Endometrial microvascular endothelial cells (primary cell): ENCODE data around the gene ARRB1. TPM values are rescaled to one million over a fixed set of nuclear protein-coding genes. Genes with fewer than 3 reads are reported as not detected.

Source experiments
- in situ Hi-C: cut with HindIII; loops from 2 replicates; pipeline ENCODE4 v1.10.0; 2017; ENCODE audit warnings: low sequenced_read_pairs, low pct_unique_long_range_greater_than_20kb; ENCODE audit errors: inconsistent ontology term
- total RNA-seq: library from RNA; depleted of rRNA; stranded (reverse); fragments of >200 nt; gene quantifications from one replicate; pipeline ENCODE4 v1.2.3, GENCODE V29; 2015; ENCODE audit errors: inconsistent ontology term

The ARRB1 gene
- total RNA-seq, 1 donor from 2014 or later = 22.7 TPM

DNA sequence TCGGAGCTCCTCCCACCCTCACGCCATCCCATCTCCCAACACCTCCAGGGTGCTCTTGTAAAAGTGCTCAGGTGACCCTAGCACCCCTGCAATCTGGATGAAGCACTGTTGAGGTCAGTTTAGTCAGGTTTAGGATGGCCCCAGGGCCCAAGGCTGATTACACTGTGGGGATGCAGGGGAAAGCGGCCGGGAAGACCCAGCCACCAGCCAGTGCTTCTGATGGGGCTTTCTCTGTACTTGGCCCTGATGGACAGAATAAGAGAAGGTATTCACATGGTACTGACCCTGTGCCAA is 82.1 kb downstream of the ARRB1 start:
- in situ Hi-C loops = no loop called here

DNA sequence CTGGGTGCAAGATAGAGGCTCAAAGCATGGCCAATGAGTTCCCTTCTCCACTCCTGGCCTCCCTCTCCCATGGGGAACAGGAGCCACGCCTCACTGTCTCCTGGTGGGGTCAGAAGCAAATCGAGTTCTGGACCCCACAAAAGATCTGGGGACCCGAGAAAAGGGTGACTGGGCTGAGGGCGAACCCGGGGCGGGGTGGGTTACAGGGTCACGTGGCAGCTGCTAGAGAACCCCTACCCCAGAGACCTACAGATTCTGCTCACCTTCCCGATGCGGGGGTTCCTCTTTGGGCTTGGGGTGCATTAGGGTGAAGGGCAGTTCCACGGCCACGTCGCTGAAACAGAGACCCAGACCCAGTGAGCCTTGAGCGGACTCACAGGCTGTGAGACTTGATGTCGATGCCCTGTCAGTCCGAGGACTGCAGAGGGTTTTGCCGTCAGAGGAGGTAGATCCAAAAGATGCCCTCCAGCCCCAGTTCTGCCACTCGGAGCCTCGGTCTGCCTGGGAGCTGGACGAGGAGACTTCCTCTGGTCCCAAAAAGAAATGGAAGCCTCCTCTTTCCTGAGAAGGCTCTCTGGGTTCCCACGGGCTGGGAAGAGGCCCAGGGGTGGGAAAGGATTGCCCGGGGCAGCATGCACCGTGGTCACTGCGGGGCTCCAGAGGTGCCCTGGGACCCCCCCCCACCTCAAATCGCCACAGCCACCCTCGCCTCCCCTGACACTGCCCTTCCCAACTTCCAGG is 82.7 kb downstream of the ARRB1 start:
- in situ Hi-C loops = no loop called here

DNA sequence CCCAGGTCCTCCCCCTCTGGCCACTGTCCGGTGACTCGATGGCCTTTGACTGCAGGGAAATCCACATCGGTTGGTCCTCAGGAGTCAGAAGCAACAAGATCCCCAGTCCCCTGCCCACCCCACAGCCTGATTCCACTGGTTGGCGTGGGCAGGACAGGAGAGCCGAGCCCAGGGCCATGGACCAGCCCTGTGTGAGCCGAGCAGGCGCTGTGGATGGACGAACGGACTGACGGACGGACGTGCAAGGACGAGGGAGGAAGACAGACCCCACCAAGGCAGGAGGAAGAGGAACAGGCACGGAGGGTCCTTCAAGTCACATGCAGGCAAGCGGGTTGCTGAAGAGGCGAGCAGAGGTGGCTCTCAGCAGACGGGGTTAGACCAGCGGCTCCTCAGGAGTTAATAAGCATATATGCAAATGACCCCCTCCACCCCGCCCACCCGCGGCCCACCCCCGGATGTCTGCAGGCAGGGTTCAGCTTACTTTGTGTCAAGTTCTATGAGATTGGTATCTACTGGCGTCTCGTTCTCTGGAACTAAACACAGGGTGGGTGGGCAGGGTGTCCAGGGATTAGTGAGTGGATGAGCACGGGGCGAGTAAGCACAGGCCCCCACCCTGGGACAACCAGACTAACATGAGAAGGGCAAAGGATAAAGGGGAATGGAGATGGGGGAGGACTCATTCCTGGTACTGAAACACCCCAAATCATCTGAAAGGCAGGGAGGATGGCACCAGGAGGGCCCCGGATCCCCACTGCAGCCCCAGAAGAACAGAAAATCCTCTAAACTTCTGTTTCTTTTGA is 84.1 kb downstream of the ARRB1 start:
- in situ Hi-C loops = no loop called here

- in situ Hi-C loops = no loop called here
Observed at GRCh38 chr11:75265851-75266531, 85.5 kb downstream of the ARRB1 start.

DNA sequence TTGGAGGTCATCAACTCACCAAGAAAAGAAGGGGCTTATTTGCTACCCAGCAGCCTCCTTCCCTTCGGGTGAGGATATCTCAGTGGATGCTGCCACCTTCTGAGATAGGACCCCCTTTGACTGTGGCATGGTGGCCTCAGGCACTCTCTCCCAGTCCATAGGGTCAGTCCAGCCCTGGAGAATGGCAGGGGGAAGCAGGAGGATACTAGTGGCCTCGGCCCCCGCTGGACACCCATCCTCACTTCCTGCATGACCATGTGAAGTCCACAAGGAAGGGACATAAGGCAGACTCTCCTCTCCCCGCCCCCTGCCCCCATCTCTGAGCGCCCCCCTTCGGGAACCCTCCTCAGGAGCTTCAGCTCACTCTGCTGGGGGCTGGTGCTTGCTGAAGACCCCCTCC is 86.5 kb downstream of the ARRB1 start:
- in situ Hi-C loops = no loop called here

- in situ Hi-C loops = no loop called here
Observed at GRCh38 chr11:75264356-75264755, 87.1 kb downstream of the ARRB1 start.

DNA sequence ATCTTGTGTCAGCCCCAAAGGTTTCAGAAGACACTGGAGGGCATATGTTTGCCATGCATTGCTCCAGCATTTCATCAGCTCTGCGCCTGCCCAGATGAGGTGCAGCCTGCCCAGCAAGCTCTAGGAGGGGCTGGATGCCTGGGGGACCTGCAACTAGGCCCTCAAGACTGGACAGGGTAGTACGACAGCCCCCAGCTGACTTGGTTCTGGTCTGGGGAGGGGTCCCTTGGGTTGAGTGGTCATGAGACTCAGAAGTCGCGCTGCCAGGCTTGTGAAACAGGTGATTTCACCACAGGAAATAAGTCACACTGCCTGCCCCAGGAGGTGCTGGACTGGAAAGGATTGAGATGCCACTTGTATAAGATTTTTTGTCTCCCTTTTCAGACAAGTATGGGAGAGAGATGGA is 87.5 kb downstream of the ARRB1 start:
- in situ Hi-C loops = no loop called here

DNA sequence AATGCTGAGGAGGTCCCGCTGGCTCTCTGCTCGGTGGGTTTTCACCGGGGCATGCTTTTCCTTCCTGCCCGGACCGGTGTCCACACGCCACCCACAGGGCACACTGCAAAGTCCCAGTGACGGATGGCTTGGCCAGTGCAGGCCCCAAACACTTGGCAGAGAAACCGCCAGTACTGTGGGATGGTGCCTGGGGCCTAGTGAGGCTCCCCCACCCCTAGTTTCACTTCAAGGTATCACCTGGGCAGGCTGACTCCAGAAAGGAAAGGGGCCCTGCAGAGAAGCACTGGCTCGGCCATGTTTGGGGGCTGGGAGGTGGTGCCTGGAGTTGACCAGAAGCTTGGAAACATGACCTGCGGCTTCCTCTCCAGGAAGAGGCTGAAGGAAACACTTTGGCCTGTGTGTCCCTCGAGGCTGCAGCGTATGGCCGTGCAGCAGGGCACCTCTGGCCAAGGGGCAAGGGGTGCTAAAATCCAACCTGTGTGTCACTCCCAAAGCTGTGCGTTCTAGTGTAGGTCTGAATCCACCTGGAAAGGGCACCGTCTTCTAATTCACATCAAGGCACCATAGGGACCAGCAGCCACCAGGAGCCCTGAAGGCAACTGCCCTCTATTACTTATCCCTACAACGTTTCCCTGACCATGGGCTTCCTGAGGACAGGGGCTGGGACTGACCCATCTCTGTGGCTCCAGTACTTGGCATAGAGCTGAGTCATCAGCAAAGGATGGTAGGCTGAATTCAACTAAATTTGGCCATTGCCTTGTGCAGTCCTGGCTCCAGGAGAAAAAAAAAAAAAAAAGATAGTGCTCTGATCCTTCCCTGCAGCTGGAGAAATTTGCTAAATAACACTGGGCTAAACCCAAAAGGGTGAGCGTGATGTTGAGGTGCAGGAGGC is 88.3 kb downstream of the ARRB1 start:
- in situ Hi-C loops = no loop called here

DNA sequence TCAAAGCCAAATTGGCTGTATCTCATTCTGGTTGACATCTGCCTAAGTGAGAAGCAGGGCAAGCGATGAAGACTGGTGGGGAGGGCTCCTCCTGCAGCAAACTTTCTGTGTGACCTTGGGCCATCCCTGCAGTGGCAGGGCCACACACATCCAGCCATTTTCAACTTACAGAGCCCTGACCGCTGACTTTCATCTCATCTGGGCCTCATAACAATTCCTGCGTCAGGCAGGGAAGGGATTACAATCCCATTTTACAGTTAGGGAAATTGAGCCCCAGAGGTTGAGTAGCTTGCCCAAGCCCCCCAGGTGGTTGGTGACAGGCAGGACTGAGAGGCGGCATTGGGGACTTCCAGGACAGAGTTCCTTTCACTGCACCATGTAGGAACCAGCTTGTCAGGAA is 89.0 kb downstream of the ARRB1 start:
- in situ Hi-C loops = no loop called here

DNA sequence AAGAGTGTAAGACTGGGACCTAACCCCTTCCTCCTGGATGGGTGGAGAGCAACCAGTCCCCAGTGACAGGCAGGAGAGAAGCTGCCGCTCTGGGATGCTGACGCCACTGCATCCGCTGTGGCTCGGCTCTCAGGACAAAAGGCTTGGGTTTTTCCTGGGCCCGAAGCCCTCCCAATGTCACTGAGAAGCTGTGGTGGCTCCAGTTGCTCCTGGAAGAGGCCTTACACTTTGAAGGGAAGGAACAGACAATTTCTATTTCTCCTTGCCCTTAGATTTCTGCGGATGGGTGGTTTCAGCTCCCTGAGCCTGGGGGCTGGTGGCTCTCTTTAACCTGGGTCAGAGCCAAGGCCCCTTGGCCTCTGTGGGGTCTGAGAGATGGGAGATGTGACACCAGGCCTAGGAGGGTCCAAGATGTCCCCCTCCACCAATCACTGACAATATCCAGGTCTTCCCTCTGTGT is 89.5 kb downstream of the ARRB1 start:
- in situ Hi-C loops = no loop called here

- in situ Hi-C loops = no loop called here
Observed at GRCh38 chr11:75260396-75261170, 90.9 kb downstream of the ARRB1 start.

DNA sequence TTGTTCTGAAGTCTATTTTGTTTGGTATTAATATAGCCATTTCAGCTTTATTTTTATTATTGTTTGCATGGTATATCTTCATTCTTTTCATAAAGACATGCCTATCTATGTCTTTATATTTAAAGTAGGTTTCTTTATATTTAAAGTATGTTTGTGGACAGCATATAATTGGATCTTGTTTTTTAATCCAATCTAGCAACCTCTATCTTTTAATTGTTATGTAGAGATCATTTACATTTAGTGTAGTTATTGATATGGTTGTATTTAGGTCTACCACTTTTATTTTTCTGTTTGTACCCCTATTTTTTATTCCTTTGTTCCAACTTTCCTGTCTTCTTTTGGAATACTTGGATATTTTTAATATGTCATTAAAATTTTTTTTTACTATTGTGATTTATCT is 97.1 kb downstream of the ARRB1 start:
- in situ Hi-C loops = no loop called here

DNA sequence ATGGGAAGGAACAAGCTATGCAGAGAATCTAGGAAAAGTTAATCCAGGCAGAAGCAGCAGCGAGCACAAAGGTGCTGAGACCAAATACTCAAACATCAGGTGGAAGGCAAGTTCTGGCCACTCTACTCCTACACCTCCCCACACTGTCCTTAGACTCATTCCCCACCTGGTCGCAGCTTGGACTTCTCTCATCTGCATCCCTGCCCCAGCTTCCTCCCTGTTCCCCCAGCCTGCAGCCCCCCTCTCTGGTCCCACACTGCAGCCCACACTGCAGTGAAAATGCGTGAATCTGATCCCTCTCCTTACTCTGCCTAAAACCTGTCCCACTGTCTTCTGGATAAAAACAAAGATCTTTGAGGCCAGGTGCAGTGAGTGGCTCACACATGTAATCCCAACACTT is 101.8 kb downstream of the ARRB1 start:
- in situ Hi-C loops = loop anchor here (25.0 kb wide), 1 partner anchor 237 kb away; no protein-coding TSS in a partner anchor

GRCh38 chr11:75248924-75249256 is 102.6 kb downstream of the ARRB1 start:
- in situ Hi-C loops = loop anchor here (25.0 kb wide), 1 partner anchor 237 kb away; no protein-coding TSS in a partner anchor

DNA sequence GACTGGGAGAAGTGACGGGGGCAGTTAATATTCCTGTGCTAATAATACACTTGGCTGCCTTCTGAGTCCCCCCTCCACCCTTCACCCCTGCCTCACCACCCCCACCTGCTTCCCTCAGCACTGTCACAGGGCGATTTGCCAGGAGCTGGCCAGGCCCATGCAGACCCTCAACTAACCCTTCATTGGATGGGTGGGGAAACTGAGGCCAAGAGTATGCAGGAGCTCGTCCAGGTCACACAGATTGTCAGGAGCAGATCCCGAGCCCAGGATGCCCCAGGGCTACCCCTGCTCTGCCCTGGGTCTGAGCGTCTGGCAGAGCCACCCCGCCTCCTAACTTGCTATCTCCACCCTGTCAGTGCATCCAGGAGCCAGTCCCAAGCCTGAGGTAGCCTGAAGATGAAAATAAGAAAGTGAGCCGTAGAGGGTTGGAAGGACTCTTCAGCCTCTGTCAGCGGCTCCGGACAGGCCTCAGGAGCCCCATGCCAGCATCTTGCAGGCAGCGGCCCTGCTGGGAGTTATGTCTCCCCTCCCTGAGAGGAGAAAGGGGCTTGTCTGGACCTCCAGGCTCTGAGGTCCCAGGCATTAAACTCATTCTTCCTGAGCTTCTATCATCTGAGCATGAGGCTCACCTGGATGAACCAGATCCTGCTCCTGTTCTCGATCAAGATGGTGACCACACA is 104.7 kb downstream of the ARRB1 start:
- in situ Hi-C loops = loop anchor here (25.0 kb wide), 1 partner anchor 235 kb away; no protein-coding TSS in a partner anchor

DNA sequence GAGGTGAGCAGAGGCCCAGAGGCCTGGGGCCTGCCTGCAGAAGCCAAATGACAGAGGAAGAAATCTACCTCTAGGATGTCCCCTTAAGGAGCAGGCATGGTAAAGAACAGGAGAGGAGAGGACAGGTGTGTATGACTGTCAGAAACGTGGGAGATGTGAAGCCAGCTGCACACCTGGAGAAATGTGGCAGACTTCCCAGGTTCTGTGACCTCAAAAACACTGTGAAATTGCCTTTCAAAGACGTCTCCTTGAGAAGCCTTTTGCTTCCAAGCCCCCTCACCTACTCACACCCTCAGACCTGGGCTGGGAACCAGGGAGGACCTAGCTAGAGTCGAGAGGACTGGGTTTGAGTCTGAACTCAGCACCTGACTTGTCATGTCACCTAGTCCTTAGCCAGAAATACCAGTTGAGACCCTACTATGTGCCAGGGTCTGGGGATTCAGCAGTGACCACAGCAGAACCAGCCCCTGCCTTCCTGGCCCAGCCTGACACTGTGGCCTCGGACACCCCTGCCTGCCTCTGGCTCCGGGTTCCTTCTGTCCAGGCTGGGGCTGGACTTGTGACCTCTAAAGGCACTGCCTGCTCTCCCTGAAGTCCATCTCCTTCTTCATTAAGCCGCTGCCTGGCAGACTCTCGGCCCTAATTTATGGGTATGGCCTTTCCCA is 105.3 kb downstream of the ARRB1 start:
- in situ Hi-C loops = loop anchor here (25.0 kb wide), 1 partner anchor 234 kb away; no protein-coding TSS in a partner anchor

DNA sequence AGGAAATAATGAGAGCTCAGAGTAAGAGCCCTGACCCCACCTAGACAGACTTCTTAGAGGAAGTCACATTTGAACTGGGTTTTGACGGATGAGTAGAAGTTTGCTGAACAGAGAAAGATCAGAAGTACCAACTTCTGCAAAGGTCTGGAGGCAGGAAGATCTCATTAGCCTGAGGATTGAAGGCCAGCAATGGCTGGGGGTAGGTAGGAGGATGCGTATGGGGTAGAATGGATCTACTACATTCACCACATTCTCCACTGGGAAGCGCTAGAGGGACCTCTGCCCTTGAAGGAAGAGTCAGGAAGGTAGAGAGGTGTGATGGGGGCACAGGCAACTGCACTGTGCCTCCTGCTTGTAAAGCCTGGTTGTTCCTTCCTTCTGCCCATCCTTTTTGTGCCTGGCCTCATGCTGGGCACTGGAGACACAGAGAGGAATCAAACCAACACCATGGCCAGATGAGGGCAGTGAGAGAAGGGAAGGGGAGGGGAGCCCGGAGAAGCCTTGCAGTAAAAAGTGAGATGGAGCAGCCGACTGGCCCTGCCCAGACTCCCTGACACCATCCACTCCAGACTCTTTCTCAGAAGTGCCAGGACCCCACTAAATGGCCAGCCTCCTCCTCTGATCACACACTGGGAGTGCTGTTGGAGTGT is 106.0 kb downstream of the ARRB1 start:
- in situ Hi-C loops = loop anchor here (25.0 kb wide), 1 partner anchor 233 kb away; no protein-coding TSS in a partner anchor
